NCI-H774 (cell line): ENCODE results near the gene CBX4.
A peak's percentile ranks its signal among the peaks of the same experiment; 100 is the strongest.

Experiments used
- DNase-seq: peaks from one replicate; lab custom pipeline; 2025; lab: John Stamatoyannopoulos, UW

CBX4 gene

GRCh38 chr17:79839356-79840268, at the start of gene CBX4:
TSS of gene CBX4 (minus strand) at chr17:79839440. CDS start at chr17:79839251, 189 bp downstream.
- DNase-seq, result peak; percentile 99

- DNase-seq, result no peak
Measured at GRCh38 chr17:79888009-79888540, 48.8 kb upstream of the CBX4 start.

GRCh38 chr17:79887451-79887991, 48.3 kb upstream of the CBX4 start:
- no peak for DNase-seq

- DNase-seq, result no peak
Measured at GRCh38 chr17:79883202-79883601, 44.0 kb upstream of the CBX4 start.

GRCh38 chr17:79878329-79878947, 39.2 kb upstream of the CBX4 start:
- DNase-seq, result no peak

GRCh38 chr17:79877041-79877440, 37.8 kb upstream of the CBX4 start:
- no peak for DNase-seq

GRCh38 chr17:79875511-79875910, 36.3 kb upstream of the CBX4 start:
- DNase-seq, result no peak

- no peak for DNase-seq
Measured at GRCh38 chr17:79874329-79874981, 35.2 kb upstream of the CBX4 start.

GRCh38 chr17:79873583-79873982, 34.3 kb upstream of the CBX4 start:
- DNase-seq, result no peak

- DNase-seq, result no peak
Measured at GRCh38 chr17:79872762-79873161, 33.5 kb upstream of the CBX4 start.

GRCh38 chr17:79871131-79871530, 31.9 kb upstream of the CBX4 start:
- no peak for DNase-seq

GRCh38 chr17:79870540-79870939, 31.3 kb upstream of the CBX4 start:
- no peak for DNase-seq

- no peak for DNase-seq
Measured at GRCh38 chr17:79866791-79867518, 27.7 kb upstream of the CBX4 start.

- DNase-seq, result no peak
Measured at GRCh38 chr17:79865351-79866210, 26.3 kb upstream of the CBX4 start.

GRCh38 chr17:79864617-79865250, 25.5 kb upstream of the CBX4 start:
- no peak for DNase-seq

- DNase-seq, result no peak
Measured at GRCh38 chr17:79864147-79864546, 24.9 kb upstream of the CBX4 start.

- DNase-seq, result no peak
Measured at GRCh38 chr17:79862771-79863440, 23.7 kb upstream of the CBX4 start.

- DNase-seq, result no peak
Measured at GRCh38 chr17:79862238-79862637, 23.0 kb upstream of the CBX4 start.

- DNase-seq, result no peak
Measured at GRCh38 chr17:79861413-79862216, 22.4 kb upstream of the CBX4 start.
